Heart left ventricle (tissue), 13 donors: ENCODE data around the gene KCNQ1.

Source experiments
- CTCF ChIP-seq, 12 donors: fragments of 200-600 bp; sonication (generic) in 4 of 12; IDR thresholded peaks; one replicate each; pipeline versions ENCODE4 v1.5.0 to v1.8.0; 2018 to 2022; ENCODE audit warnings: antibody characterized with exemption in 12 of 12, mild to moderate bottlenecking in 5 of 12
- POLR2A ChIP-seq, 2 donors: fragments of 450-650 bp; IDR thresholded peaks; one replicate each; pipeline ENCODE4 v1.6.1; 2017; ENCODE audit warnings: antibody characterized with exemption in 2 of 2, mild to moderate bottlenecking in 2 of 2, moderate library complexity in 2 of 2
- donor health status: ischemic (EF 13 %, LVEDD 7.1; RV severe dilation, severe dysfunction).
- donor health status: DM: no; HTN: yes; CAD: no.
- donor health status: DM: no; HTN: no; CAD: no.
- donor health status: ischemic (EF 25% LVEDD 6.9; RV normal size, moderate dysfunction).
- donor health status: ischemic (EF 25% LVEDD 5.7; RV mildly dilated, moderate dysfunction).
- donor health status: ischemic (EF 35%, LVEDD 5.7; RV mildly dilated, moderate dysfunction).
- donor health status: nonischemic (EF 11% LVEDD 7.7; RV severe dilation, severe dysfunction).
- donor health status: DM: yes; HTN: yes; CAD: no.
- donor health status: PGD.
- donor health status: ischemic (EF 29% LVEDD 5.4; RV normal size, mild dysfunction).
- donor health status: nonischemic (EF 23%, LVEDD 6.1; RV moderate dilation, normal function).

- TF ChIP-seq CTCF (IDR thresholded peaks at IDR 0.05) (no peak), POLR2A (IDR thresholded peaks at IDR 0.05) (no peak)
Measured at GRCh38 chr11:2558861-2559526, 114.2 kb downstream of the KCNQ1 start.
